Endothelial cell of hepatic sinusoid (primary cell): ENCODE data around the gene PRR33.

Experiments used
- in situ Hi-C: cut with HindIII; loops from 2 replicates; pipeline ENCODE4 v1.10.0; 2017; ENCODE audit warnings: low sequenced_read_pairs

Gene PRR33

GRCh38 chr11:1917523-1918435 is 26.1 kb upstream of the PRR33 start:
- in situ Hi-C loops: no loop called here

- in situ Hi-C loops: no loop called here
These were observed 25.4 kb upstream of the PRR33 start for GRCh38 chr11:1916986-1917522.

DNA sequence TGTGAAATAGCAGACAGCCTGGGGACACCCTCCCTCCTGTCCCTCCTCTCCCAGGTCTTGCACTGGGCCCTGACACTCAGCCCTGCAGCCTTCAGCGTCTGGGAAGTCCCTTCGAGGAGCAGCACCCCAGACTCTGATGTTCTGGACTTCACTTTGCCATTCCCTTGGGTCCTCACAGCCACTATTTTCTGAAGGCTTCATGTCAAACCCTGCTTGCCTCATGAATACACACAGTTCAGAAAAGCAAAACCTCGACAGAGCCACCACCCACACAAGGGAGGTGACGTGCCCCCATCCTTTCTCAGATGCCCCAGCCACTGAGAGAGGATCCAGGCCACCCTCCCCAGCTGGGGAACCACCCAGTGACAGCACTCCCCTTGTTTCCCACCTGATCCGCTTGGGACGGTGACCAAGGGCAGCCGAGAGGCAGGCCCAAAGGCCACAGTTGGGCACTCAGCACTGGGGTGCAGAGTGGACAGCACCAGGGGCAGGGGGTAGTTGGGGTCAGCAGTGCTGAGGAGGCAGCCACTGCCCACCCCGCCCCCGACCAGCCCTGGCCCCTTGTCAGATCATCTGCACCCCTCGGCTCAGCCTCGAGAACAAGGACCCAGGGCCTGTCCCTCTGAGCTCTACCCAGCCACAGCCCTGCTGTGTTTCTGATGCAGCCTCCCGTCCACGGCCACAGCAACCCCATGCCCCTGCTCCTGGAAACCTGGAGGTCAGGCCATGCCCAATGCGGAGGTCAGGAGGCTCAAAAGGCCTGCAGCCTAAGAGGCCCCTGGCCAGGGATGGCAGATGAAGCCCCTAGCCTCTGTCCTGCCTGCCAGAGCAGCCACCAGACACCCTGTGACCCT is 24.7 kb upstream of the PRR33 start:
- in situ Hi-C loops: no loop called here

DNA sequence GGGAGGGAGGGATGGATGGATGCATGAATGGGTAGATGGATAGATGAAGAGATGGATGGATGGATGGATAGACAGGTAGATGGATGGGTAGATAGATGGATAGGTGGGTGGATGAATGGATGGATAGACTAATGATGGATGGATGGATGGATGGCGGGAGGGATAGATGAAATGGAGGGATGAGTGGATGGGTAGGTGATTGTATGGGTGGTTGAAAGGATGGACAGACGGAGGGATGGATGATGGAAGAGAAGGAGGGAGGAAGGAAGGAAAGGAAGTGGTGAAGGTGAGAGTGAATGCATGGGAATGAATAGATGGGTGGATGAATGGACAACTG is 24.1 kb upstream of the PRR33 start:
- in situ Hi-C loops: no loop called here

- in situ Hi-C loops: no loop called here
These were observed 21.8 kb upstream of the PRR33 start for GRCh38 chr11:1913271-1914060.

DNA sequence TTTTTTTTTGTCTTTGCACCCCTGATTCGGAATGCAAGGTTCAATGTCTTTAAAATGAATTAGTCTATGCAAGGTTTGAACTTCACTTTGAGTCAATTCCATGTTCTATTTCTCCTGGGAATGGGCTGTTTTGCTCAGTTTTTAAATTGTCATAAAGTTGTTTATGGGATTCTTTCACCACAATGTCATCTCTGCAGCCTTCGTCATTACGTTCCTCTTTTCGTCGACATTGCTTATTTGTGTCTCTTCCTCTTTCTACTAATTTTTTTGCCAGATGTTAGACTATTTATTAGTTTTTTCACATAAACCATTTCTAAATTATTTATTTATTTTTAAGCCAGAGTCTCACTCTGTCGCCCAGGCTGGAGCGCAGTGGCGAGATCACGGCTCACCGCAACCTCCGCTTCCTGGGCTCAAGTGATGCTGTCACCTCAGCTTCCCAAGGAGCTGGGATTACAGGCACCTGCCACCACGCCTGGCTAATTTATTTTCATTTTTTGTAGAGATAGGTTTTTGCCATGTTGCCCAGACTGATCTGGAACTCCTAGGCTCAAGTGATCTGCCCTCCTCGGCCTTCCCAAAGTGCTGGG is 20.7 kb upstream of the PRR33 start:
- in situ Hi-C loops: no loop called here

- in situ Hi-C loops: no loop called here
These were observed 17.8 kb upstream of the PRR33 start for GRCh38 chr11:1909524-1909923.

DNA sequence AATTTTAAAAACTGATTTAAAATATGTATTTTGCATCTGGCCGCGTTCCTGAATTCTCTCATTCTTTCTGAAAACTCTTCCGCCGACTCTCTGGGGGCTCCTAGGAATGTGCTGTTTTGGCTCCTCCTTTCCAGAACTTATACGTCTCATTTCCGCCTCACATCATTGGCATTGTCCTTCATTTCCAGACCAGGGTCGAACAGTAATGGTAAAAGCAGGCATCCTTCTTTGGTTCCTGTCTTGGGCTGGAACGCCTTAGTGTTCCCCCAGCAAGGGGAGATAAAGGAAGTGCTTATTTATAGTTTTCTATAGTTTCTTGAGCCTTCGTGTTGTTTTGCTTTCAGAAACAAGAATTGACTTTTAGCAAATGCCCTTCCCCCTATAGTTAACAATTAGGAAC is 16.9 kb upstream of the PRR33 start:
- in situ Hi-C loops: no loop called here

GRCh38 chr11:1906611-1907423 is 15.1 kb upstream of the PRR33 start:
- in situ Hi-C loops: no loop called here

DNA sequence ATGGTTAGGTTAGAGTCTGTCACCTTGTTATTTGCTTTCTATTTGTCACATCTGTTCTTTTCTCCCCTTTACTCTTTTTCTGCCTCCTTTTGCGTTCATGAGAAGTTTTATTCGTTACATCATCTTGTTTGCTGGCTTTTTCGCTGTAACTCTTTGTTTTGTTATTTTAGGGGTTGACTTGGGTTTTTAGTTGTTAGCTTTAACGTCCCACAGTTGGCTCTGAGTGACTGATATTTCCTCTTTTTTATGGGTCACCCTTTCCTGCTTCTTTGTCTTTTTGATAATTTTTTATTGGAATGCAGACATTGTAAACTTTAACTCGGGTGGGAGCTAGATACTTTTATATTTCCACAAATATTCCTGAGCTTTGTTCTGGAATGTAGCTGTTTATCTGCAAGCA is 14.5 kb upstream of the PRR33 start:
- in situ Hi-C loops: no loop called here

GRCh38 chr11:1899686-1900085 is 8.0 kb upstream of the PRR33 start:
- in situ Hi-C loops: no loop called here

DNA sequence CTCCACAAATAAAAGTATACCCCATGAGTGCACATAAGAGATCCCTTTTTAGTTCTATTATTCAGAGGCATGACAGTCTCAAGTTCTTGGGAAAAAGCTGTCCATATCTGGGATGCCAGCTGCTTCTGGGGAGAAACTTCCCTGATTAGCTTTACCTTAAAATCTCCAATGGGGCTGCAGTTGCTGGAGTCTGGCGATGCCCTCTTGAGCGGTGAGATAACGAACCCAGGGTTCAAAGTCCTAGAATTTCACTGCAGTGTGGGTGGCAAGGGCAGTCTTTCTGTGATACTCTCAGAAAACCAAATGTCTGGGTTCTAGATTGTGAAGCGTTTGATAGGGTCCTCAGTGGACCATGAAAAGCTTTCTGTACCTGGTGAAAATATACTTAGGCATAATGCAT is 7.4 kb upstream of the PRR33 start:
- in situ Hi-C loops: no loop called here

DNA sequence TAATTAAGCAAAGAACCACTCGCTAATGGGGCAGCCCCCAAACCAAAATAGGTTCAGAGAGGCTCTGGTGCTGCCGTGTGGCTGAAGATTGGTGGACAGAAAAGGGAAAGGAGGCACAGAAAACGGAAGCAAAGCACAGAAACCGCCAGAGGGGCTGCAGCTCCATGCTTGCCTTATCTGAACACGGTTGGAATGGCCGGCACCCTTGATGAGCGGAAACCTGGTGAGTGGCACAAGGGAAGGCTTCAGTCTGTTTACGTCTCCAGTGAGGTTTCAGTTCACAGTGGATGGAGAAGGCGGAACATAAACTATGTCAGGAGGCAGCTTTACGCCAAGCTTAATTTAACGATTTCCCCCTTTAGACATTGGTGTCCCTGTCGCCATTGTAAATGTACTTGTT is 5.2 kb upstream of the PRR33 start:
- in situ Hi-C loops: no loop called here

GRCh38 chr11:1896468-1896867 is 4.8 kb upstream of the PRR33 start:
- in situ Hi-C loops: no loop called here

DNA sequence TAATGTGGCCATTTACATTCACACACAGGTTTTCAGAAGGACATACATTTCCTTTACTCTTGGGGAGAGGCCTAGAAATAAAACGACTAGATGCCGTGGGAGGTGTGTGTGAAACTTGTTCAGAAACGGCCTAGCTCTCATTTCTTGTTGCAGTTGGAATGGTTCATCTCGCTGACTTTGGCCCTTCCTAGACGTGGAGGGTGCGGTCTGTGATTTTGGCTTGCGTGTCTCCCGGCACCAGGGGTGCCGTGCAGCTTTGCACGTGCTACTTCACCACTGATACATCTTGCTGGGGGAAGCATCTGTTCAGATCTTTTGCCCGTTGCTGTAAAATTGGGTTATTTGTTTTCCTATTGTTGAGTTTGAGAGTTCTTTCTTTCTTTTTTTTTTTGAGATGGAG is 3.1 kb upstream of the PRR33 start:
- in situ Hi-C loops: no loop called here

GRCh38 chr11:1893581-1894359 is 2.1 kb upstream of the PRR33 start:
- in situ Hi-C loops: no loop called here

DNA sequence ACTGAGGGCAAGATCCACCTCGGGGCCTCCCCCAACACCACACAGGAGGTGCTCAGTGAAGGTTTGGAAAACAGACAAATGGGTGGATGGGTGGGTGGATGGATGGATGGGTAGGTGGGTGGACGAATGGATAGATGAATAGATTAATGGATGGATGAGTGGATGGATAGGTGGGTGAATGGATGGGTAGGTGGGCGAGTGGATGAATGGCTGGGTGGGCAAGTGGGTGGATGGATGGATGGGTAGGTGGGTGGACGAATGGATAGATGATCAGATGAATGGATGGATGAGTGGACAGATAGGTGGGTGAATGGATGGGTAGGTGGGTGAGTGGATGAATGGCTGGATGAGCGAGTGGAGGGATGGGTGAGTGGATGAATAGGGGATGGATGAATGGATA is 863 bp upstream of the PRR33 start:
- in situ Hi-C loops: no loop called here

DNA sequence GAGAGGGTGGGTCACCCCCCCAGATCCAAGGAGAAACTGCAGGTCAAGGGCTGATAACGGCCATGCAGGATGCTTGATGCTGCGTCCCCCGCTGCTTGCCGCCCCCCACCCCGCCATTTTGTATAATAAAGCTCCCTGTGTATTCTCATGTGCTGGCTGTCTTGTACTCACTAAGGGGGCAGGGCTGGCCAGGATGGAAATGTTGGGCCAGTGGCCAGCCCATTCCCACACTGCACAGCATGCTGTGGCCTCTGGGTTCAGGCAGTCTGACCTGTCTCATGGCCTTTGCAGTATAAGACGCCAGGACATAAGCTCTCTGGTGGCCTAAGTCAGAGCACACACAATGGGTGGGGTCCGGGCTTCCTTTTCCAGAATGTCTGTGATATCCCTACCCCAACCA is 421 bp upstream of the PRR33 start:
- in situ Hi-C loops: no loop called here
